ENCODE data around the gene PRRT1.

GRCh38 chr6:32190054-32190851, 38.5 kb upstream of the PRRT1 start, which contains the start of gene PBX2:
- no peak for TF ChIP-seq CTCF (conservative IDR thresholded peaks at IDR 0.05; ENCODE audit: low read length)
- TF ChIP-seq EZH2phosphoT487 (IDR thresholded peaks at IDR 0.05; ENCODE audit: borderline replicate concordance, low read depth, low read length): no peak

Measured in OCI-LY7 (cell line).